KOPT-K1 (cell line): ENCODE data around the gene PGGHG.
A peak's percentile ranks its signal among the peaks of the same experiment; 100 is the strongest.

Experiments
- H3K27ac ChIP-seq: fragments of 200-600 bp; sonication (generic); 2 replicates; pipeline ENCODE4 v1.5.1; 2016; ENCODE audit warnings: antibody characterized with exemption, mild to moderate bottlenecking, low read depth, low read length; ENCODE audit not compliant: poor library complexity, severe bottlenecking
- H3K36me3 ChIP-seq: fragments of 200-600 bp; sonication (generic); 2 replicates; pipeline ENCODE4 v1.5.1; 2017; ENCODE audit warnings: antibody characterized with exemption, mild to moderate bottlenecking, low read length, moderate library complexity; ENCODE audit not compliant: insufficient read depth
- H3K9me3 ChIP-seq: fragments of 200-600 bp; sonication (generic); 2 replicates; pipeline ENCODE4 v1.5.1; 2017; ENCODE audit warnings: antibody characterized with exemption, low read length, mild to moderate bottlenecking; ENCODE audit not compliant: insufficient read depth, poor library complexity, severe bottlenecking

Gene PGGHG

DNA sequence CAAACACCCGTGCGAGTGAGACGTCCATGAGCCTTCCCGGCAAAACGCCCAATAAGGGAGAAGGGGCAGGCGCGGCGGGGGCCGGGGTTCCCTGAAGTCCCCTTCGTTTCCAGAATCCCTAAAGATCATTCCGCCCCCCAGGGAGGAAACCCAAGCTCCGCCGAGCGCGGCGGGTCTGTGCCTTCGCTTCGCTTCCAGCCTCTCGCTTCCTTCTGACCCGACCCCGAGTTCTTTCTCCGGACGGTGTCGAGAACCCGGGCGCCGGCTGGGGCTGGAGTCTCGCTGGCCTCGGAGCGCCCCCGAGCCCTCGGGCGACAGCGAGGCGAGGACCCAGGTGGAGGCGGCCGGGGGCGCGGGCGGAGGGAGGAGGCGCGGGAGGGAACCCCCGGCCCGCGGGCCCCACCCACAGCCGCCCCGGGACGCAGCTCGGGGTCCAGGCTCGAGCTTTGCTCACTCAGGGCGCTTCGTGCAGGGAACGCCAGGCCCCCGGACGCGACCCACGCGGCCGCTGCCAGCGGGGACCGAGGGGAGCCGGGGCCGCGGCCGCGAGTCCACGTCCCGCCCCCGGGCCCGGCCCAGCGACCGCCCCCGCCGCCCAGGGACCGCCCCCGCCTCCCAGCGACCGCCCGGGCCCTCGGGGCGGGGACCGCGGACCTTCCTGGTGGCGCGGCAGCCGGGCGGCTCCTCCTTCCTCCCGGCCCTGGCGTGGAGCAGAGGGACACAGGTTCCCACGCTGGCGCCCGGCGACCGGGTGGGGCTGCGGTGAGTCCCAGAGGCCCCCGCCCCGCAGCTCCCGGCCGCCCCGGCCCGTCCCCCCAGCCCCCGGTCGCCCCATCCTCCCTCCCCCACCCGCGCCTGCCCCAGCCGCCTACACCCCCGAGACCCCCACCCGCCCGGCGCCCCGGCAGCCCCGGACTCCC, at the start of gene PGGHG:
PGGHG (plus strand) TSS at position 649 of the 920 bp plus-strand sequence. CDS start 691 bp downstream, outside the sequence.
- H3K9me3 ChIP-seq = no peaks in the 10 kb centered on the region
- peak within 1 kb of the TSS; percentile 99 for H3K27ac ChIP-seq
- H3K36me3 ChIP-seq = peaks cover 30% of the 10 kb centered on the region

DNA sequence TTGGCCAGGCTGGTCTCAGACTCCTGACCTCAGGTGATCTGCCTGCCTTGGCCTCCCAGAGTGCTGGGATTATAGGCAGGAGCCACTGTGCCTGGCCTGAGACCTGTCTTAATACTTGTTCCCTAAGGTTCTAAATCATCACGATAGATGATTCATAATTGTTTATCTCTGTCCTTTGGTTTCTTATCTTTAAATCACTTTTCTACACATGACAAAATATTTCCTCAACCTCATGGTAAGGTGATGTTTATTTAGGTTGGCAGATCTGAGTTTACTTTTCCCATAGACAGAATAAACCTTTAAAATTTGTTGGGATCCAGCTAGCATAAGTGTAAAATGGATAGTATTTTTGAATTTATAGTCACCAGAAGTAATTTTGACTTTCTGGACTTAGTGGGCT, 48.6 kb upstream of the PGGHG start:
- Histone ChIP-seq H3K36me3 (peaks cover 70% of the 10 kb centered on the region), H3K9me3 (no peaks in the 10 kb centered on the region), H3K27ac (no peak overlapping the region)

DNA sequence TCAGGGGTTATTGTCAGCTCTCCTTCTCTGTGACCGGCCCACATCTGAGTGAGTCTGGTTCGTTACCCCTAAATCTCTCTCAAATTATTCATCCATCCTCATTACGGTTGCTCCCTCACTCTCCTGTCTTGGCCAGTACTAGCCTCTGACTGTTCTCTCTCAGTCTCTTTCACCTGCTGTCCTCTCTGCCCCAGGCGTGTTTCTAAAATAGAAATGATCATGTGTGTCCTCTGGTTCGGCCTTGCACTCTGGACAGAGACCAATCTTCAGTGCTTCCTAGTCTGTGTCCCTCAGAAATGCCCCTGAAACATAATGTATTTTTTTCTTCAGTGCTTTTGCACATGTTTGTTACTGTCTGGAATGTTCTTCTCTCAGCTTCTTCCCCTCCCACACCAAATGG, 47.3 kb upstream of the PGGHG start:
- Histone ChIP-seq H3K27ac (no peak overlapping the region), H3K9me3 (no peaks in the 10 kb centered on the region), H3K36me3 (peaks cover 83% of the 10 kb centered on the region)

- peaks cover 99% of the 10 kb centered on the region for H3K36me3 ChIP-seq
- no peaks in the 10 kb centered on the region for H3K9me3 ChIP-seq
- H3K27ac ChIP-seq = no peak overlapping the region
These were observed 44.5 kb upstream of the PGGHG start for GRCh38 chr11:244376-244775.

- H3K27ac ChIP-seq = no peak overlapping the region
- no peaks in the 10 kb centered on the region for H3K9me3 ChIP-seq
- peaks cover 100% of the 10 kb centered on the region for H3K36me3 ChIP-seq
These were observed 39.9 kb upstream of the PGGHG start for GRCh38 chr11:249062-249461.

GRCh38 chr11:250274-250673, 38.7 kb upstream of the PGGHG start:
- Histone ChIP-seq H3K36me3 (peaks cover 88% of the 10 kb centered on the region), H3K9me3 (no peaks in the 10 kb centered on the region)

DNA sequence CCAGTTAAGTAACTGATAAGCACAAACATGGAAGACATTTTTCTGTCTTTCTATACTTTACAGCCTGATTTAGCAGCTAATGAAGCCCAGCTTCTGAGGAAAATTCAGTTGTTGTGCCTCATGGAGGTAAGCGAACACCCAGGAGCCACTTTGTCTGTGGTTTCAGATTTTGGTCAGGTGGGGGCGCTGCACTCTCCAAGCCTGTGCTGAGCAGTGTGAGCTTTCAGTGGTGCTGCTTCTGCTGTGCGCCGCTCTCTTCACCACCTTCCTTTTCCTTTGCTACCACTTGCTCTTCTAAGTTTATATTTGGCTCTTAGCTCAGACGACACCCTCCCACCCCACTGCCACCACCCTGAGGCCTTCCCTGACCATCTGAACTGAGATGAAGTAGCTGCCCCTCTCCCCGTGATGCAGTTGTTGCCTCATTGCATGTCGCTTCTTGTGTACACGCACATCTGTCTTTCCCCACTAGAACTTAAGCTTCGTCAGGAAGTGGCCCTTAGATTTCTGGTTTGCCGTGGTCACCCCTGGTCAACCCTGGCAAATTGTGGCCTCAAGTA, 38.1 kb upstream of the PGGHG start:
- peak overlapping the region; percentile 23 for H3K27ac ChIP-seq
- peaks cover 82% of the 10 kb centered on the region for H3K36me3 ChIP-seq
- no peaks in the 10 kb centered on the region for H3K9me3 ChIP-seq

More at GRCh38 chr11:250274-250673, 38.7 kb upstream of the PGGHG start:
- H3K27ac ChIP-seq = no peak overlapping the region

- H3K36me3 ChIP-seq = peaks cover 75% of the 10 kb centered on the region
- no peak overlapping the region for H3K27ac ChIP-seq
- no peaks in the 10 kb centered on the region for H3K9me3 ChIP-seq
These were observed 37.4 kb upstream of the PGGHG start for GRCh38 chr11:251550-251949.

GRCh38 chr11:252666-253065, 36.3 kb upstream of the PGGHG start:
- Histone ChIP-seq H3K27ac (no peak overlapping the region), H3K9me3 (no peaks in the 10 kb centered on the region), H3K36me3 (peaks cover 64% of the 10 kb centered on the region)

DNA sequence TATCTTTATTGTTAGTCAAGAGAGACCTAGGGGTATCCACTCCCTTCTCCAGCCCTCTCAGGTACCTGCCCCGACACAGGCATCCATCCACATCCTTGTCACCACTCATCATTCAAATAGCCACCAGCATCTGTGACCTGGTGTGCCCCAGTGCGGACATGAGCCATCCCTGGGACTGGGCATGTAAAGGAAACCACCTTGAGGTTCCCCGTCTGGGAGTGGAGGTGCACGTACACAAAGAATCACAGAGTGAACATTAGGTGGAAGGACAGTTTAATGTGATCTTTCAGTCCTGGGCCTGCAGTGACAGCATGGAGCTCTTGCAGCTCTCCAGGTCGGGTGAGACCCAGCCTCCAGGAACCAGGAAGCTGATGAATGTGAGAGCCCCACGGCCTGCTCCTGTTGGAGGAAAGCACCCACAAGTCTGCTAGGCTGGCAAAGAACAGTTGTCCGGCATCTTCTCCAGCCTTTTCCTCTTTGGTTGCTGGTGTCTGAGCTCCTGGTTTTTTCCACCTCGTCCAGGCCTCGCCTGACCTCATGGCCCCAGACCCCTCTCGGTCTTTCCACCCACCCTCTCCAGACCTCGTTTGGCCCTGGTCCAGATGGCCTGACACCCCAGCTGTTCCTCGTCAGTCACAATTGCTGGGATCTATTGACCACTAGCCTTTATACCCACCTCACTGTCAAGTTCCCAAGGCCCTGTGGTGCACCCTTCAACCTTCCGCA, 35.6 kb upstream of the PGGHG start:
- Histone ChIP-seq H3K27ac (no peak overlapping the region), H3K36me3 (peaks cover 57% of the 10 kb centered on the region), H3K9me3 (no peaks in the 10 kb centered on the region)

- no peaks in the 10 kb centered on the region for H3K9me3 ChIP-seq
- peaks cover 51% of the 10 kb centered on the region for H3K36me3 ChIP-seq
These were observed 35.0 kb upstream of the PGGHG start for GRCh38 chr11:253886-254270.

DNA sequence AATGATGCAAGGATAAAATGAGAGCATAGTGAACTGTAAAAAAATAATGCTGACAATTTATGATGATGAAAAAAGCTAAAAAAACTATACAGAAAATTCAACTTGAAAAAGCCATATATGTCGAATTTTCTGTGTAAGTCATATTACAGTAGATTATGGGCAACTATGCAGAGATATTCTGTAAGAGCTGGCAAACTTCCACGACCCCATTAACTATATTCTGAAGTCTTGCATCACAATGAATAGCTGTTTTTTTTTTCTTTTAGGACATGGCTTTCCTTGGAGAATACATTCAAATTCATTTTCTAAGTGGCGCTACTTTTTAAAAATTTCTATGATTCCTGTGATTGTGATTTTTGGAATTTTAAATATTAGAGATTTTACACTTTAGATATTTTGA, 33.8 kb upstream of the PGGHG start:
- Histone ChIP-seq H3K9me3 (no peaks in the 10 kb centered on the region), H3K27ac (no peak overlapping the region), H3K36me3 (peaks cover 39% of the 10 kb centered on the region)

More at GRCh38 chr11:253886-254270, 35.0 kb upstream of the PGGHG start:
- H3K27ac ChIP-seq = no peak overlapping the region

- H3K36me3 ChIP-seq = peaks cover 33% of the 10 kb centered on the region
- H3K9me3 ChIP-seq = no peaks in the 10 kb centered on the region
- H3K27ac ChIP-seq = no peak overlapping the region
These were observed 33.1 kb upstream of the PGGHG start for GRCh38 chr11:255816-256215.

GRCh38 chr11:256952-257737, 31.8 kb upstream of the PGGHG start:
- no peak overlapping the region for H3K27ac ChIP-seq

More at GRCh38 chr11:256952-257737, 31.8 kb upstream of the PGGHG start:
- H3K9me3 ChIP-seq = no peaks in the 10 kb centered on the region
- H3K36me3 ChIP-seq = peaks cover 19% of the 10 kb centered on the region
